NCI-H82 treated with DMSO at 0.1 percent for 48 hours (cell line): ENCODE results near the gene TMEM259.

Experiments
- DNase-seq: peaks from one replicate; lab custom pipeline; 2025; ENCODE audit not compliant: unreplicated experiment; lab: John Stamatoyannopoulos, UW

The TMEM259 gene

GRCh38 chr19:1017115-1017905, 3.6 kb downstream of the TMEM259 start:
- DNase-seq = no peak

GRCh38 chr19:1016647-1017114, 4.2 kb downstream of the TMEM259 start:
- no peak for DNase-seq

- no peak for DNase-seq
Measured at GRCh38 chr19:1015782-1016646, 4.9 kb downstream of the TMEM259 start.

GRCh38 chr19:1015061-1015781, 5.7 kb downstream of the TMEM259 start:
- DNase-seq = no peak

- no peak for DNase-seq
Measured at GRCh38 chr19:1014161-1015060, 6.5 kb downstream of the TMEM259 start.

GRCh38 chr19:1013218-1013617, 7.7 kb downstream of the TMEM259 start:
- no peak for DNase-seq

- no peak for DNase-seq
Measured at GRCh38 chr19:1012334-1012733, 8.6 kb downstream of the TMEM259 start.

- DNase-seq = no peak
Measured at GRCh38 chr19:1011831-1012333, 9.0 kb downstream of the TMEM259 start.

GRCh38 chr19:1010586-1011510, 10.1 kb downstream of the TMEM259 start:
- no peak for DNase-seq

GRCh38 chr19:1009981-1010538, 10.9 kb downstream of the TMEM259 start:
- no peak for DNase-seq

GRCh38 chr19:1009041-1009980, 11.6 kb downstream of the TMEM259 start:
- no peak for DNase-seq

- DNase-seq = no peak
Measured at GRCh38 chr19:1008268-1009040, 12.5 kb downstream of the TMEM259 start.

- no peak for DNase-seq
Measured at GRCh38 chr19:1007399-1008251, 13.3 kb downstream of the TMEM259 start.

- no peak for DNase-seq
Measured at GRCh38 chr19:1006711-1007398, 14.1 kb downstream of the TMEM259 start.
